Measurements from ENCODE around the gene TXNRD2.

Gene TXNRD2

GRCh38 chr22:19962246-19962908 is 20.8 kb upstream of the TXNRD2 start:
- TF ChIP-seq POLR2AphosphoS5 (IDR thresholded peaks at IDR 0.05; ENCODE audit: low read depth, low read length) (no peak), FOXP2 (optimal IDR thresholded peaks at IDR 0.05; ENCODE audit: borderline replicate concordance, extremely low read depth, extremely low read length, insufficient read depth) (peak; percentile 30)

DNA sequence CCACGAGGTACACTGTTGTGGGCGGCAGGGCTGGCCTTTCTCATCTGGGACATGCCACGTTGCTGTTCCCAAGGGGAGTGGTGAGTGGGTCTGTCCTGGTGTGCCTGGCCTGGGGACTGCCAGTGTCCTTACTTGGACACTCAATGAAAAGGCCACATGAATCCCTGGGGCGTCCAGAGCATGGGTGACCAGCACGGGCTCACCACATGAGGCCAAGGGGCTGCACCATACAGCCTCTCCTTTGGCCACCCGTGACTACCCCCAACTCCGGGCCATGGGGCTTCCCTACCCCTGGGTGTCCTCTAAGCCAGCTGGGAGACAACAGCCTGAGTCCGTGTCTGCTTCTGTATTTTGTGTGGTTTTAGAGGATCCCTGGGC is 20.2 kb upstream of the TXNRD2 start:
- TF ChIP-seq TAF1 (IDR thresholded peaks at IDR 0.05; ENCODE audit: borderline replicate concordance, insufficient read depth, low read length): no peak
- TF ChIP-seq POLR2AphosphoS5 (IDR thresholded peaks at IDR 0.05; ENCODE audit: low read depth, low read length): no peak
- no peak for TF ChIP-seq FOXP2 (optimal IDR thresholded peaks at IDR 0.05; ENCODE audit: borderline replicate concordance, extremely low read depth, extremely low read length, insufficient read depth)
- no peak for TF ChIP-seq SIN3A (IDR thresholded peaks at IDR 0.05; ENCODE audit: borderline replicate concordance, insufficient read depth, low read length)
- TF ChIP-seq, protein P1, sequence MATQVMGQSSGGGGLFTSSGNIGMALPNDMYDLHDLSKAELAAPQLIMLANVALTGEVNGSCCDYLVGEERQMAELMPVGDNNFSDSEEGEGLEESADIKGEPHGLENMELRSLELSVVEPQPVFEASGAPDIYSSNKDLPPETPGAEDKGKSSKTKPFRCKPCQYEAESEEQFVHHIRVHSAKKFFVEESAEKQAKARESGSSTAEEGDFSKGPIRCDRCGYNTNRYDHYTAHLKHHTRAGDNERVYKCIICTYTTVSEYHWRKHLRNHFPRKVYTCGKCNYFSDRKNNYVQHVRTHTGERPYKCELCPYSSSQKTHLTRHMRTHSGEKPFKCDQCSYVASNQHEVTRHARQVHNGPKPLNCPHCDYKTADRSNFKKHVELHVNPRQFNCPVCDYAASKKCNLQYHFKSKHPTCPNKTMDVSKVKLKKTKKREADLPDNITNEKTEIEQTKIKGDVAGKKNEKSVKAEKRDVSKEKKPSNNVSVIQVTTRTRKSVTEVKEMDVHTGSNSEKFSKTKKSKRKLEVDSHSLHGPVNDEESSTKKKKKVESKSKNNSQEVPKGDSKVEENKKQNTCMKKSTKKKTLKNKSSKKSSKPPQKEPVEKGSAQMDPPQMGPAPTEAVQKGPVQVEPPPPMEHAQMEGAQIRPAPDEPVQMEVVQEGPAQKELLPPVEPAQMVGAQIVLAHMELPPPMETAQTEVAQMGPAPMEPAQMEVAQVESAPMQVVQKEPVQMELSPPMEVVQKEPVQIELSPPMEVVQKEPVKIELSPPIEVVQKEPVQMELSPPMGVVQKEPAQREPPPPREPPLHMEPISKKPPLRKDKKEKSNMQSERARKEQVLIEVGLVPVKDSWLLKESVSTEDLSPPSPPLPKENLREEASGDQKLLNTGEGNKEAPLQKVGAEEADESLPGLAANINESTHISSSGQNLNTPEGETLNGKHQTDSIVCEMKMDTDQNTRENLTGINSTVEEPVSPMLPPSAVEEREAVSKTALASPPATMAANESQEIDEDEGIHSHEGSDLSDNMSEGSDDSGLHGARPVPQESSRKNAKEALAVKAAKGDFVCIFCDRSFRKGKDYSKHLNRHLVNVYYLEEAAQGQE (IDR thresholded peaks at IDR 0.05; ENCODE audit: insufficient read depth in 1 of 2, low read depth in 2 of 2, low read length in 2 of 2): no peak

DNA sequence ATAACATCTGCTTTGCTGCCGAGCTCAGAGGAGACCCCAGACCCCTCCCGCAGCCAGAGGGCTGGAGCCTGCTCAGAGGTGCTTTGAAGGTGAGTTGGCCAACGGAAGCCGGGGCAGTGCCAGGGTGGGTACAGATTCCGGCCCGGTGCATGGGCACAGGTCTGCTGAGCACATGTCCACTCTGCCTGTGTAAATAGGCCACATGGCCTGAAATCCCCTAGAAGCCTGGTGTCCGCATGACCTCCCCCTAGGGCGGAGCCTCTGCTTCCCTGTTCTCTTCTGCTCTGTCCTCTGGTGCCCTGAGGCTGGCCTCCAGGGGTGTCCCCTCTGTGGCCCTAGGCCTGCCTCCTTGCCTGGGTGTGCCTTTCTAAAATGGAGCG is 19.6 kb upstream of the TXNRD2 start:
- TF ChIP-seq, protein P1 (IDR thresholded peaks at IDR 0.05; ENCODE audit: insufficient read depth in 1 of 2, low read depth in 2 of 2, low read length in 2 of 2): no peak
- TF ChIP-seq FOXP2 (optimal IDR thresholded peaks at IDR 0.05; ENCODE audit: borderline replicate concordance, extremely low read depth, extremely low read length, insufficient read depth): no peak
- no peak for TF ChIP-seq SIN3A (IDR thresholded peaks at IDR 0.05; ENCODE audit: borderline replicate concordance, insufficient read depth, low read length)
- TF ChIP-seq POLR2AphosphoS5 (IDR thresholded peaks at IDR 0.05; ENCODE audit: low read depth, low read length): no peak
- TF ChIP-seq TAF1 (IDR thresholded peaks at IDR 0.05; ENCODE audit: borderline replicate concordance, insufficient read depth, low read length): no peak

GRCh38 chr22:19960491-19961200 is 19.0 kb upstream of the TXNRD2 start:
- TF ChIP-seq TAF1 (IDR thresholded peaks at IDR 0.05; ENCODE audit: borderline replicate concordance, insufficient read depth, low read length) (no peak), POLR2AphosphoS5 (IDR thresholded peaks at IDR 0.05; ENCODE audit: low read depth, low read length) (no peak), FOXP2 (optimal IDR thresholded peaks at IDR 0.05; ENCODE audit: borderline replicate concordance, extremely low read depth, extremely low read length, insufficient read depth) (no peak), SIN3A (IDR thresholded peaks at IDR 0.05; ENCODE audit: borderline replicate concordance, insufficient read depth, low read length) (no peak)
- TF ChIP-seq, protein P1 (IDR thresholded peaks at IDR 0.05; ENCODE audit: insufficient read depth in 1 of 2, low read depth in 2 of 2, low read length in 2 of 2): no peak

DNA sequence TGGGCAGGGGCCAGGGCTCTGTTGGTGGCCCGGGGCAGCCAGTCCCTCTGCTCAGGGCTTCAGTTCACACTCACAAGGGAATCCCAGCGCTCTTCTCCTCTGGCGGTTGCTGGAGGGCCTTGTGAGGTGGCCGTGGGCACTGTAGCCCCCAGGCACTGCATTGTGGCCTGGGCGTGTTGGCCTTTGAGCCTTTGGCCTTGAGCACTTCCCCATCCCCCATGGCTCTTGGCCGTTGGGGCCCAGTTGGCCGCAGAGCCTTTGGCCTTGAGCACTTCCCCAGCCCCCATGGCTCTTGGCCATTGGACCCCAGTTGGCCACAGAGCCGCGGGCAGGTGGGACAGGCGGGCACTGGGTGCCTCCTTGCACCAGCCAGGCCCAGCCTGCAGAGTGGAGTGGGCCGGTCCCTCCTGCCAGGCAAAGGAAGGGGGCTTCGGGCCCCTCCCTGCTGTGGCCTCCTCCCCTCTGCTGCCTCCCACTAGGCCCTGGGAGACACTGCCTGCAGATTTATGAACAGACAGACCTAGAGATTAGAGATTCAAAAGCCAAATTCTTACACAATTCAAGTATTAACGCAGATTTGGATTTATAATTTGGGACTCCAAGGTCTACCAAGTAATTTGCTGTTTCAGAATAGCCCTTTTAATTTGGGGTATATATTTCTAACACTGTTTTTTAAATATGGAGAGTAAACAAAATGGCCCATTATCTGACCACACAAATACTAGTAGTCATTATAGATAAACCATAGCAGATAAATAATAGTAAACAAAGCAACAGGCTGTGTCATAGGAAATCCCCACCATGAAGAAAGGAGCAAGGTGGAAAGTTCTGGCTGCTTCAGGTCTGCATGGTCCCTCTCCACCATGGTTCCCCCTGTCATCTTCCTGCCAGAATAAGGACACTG is 18.2 kb upstream of the TXNRD2 start:
- TF ChIP-seq FOXP2 (optimal IDR thresholded peaks at IDR 0.05; ENCODE audit: borderline replicate concordance, extremely low read depth, extremely low read length, insufficient read depth) (no peak), SIN3A (IDR thresholded peaks at IDR 0.05; ENCODE audit: borderline replicate concordance, insufficient read depth, low read length) (no peak), POLR2AphosphoS5 (IDR thresholded peaks at IDR 0.05; ENCODE audit: low read depth, low read length) (no peak), TAF1 (IDR thresholded peaks at IDR 0.05; ENCODE audit: borderline replicate concordance, insufficient read depth, low read length) (no peak)
- TF ChIP-seq, protein P1 (IDR thresholded peaks at IDR 0.05; ENCODE audit: insufficient read depth in 1 of 2, low read depth in 2 of 2, low read length in 2 of 2): no peak
